MM.1S (cell line): ENCODE results near the gene IGF2.

Experiments
- EZH2 ChIP-seq: fragments of 300-600 bp; sonication (generic); optimal IDR thresholded peaks from 2 replicates; pipeline ENCODE3; 2017; ENCODE audit warnings: low read depth, mild to moderate bottlenecking, antibody characterized with exemption, low read length, mixed read lengths
- EZH2phosphoT487 ChIP-seq: fragments of 300-600 bp; sonication (generic); IDR thresholded peaks from 2 replicates; pipeline ENCODE4 v1.6.1; 2018; ENCODE audit warnings: antibody characterized with exemption, low read length
- TF ChIP-seq, protein P1 (sequence below): fragments of 300-600 bp; sonication (generic); IDR thresholded peaks from 2 replicates; pipeline ENCODE4 v1.5.1; 2016; ENCODE audit warnings: antibody characterized with exemption, low read length, mixed read lengths

- TF ChIP-seq, protein P1, sequence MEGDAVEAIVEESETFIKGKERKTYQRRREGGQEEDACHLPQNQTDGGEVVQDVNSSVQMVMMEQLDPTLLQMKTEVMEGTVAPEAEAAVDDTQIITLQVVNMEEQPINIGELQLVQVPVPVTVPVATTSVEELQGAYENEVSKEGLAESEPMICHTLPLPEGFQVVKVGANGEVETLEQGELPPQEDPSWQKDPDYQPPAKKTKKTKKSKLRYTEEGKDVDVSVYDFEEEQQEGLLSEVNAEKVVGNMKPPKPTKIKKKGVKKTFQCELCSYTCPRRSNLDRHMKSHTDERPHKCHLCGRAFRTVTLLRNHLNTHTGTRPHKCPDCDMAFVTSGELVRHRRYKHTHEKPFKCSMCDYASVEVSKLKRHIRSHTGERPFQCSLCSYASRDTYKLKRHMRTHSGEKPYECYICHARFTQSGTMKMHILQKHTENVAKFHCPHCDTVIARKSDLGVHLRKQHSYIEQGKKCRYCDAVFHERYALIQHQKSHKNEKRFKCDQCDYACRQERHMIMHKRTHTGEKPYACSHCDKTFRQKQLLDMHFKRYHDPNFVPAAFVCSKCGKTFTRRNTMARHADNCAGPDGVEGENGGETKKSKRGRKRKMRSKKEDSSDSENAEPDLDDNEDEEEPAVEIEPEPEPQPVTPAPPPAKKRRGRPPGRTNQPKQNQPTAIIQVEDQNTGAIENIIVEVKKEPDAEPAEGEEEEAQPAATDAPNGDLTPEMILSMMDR, result no peak
- TF ChIP-seq EZH2phosphoT487, result no peak
- no peak for TF ChIP-seq EZH2
Measured at GRCh38 chr11:2097356-2097997, 41.7 kb downstream of the IGF2 start.
